ENCODE measurements around the gene NUP50.

- TF ChIP-seq POLR2A (IDR thresholded peaks at IDR 0.05) (no peak), CTCF (IDR thresholded peaks at IDR 0.05) (no peak), EP300 (IDR thresholded peaks at IDR 0.05) (no peak)
These were observed 42.5 kb downstream of the NUP50 start for GRCh38 chr22:45206233-45206632.
